H1 (cell line): ENCODE measurements around the gene RNASE2. TPM values are rescaled to one million over a fixed set of nuclear protein-coding genes. Genes with fewer than 3 reads are reported as not detected.

Experiments used
- JUN ChIP-seq: IDR thresholded peaks from 2 replicates; pipeline ENCODE4 v1.6.1; 2011; ENCODE audit warnings: low read depth, mild to moderate bottlenecking, improper control_type of control experiment, low read length
- RFX5 ChIP-seq: IDR thresholded peaks from 2 replicates; pipeline ENCODE4 v1.6.1; 2011; ENCODE audit warnings: low read depth, low read length, improper control_type of control experiment, borderline replicate concordance
- RNF2 ChIP-seq: fragments of 200-900, 300-1000 bp; sonication (generic); IDR thresholded peaks from 2 replicates; pipeline ENCODE4 v1.7.1; 2016; ENCODE audit warnings: borderline replicate concordance, low read depth, mild to moderate bottlenecking, antibody characterized with exemption, low read length; ENCODE audit not compliant: poor library complexity, severe bottlenecking; ENCODE audit errors: missing control alignments
- SP4 ChIP-seq: IDR thresholded peaks from 2 replicates; pipeline ENCODE4 v1.6.1; 2012; ENCODE audit warnings: low read length, inconsistent platforms
- TEAD4 ChIP-seq: IDR thresholded peaks from 2 replicates; pipeline ENCODE4 v1.6.1; 2012; ENCODE audit warnings: low read depth, low read length, inconsistent platforms, mixed read lengths
- polyA plus RNA-seq, 7 experiments: library from polyadenylated mRNA; depleted of rRNA in 3 of 7; stranded (reverse) in 5 of 7; unstranded in 2 of 7; fragments of >200 nt in 5 of 7; fragments of 200-250 nt in 2 of 7; gene quantifications; 1 replicate in 5 of 7; 2 replicates in 1 of 7; 4 replicates in 1 of 7; pipeline versions ENCODE4 v1.2.1 to v1.2.3, GENCODE V29; 2011 to 2013; ENCODE audit warnings: missing spikeins in 2 of 7, mixed read lengths in 2 of 7
- total RNA-seq: library from RNA; stranded (reverse); fragmentation: NEBNext Ultra II Directional; extraction: Animal tissue kit (Norgen Biotek cat#: 25700); gene quantifications from 2 replicates; pipeline ENCODE4 v1.2.1, GENCODE V29; 2021
- TF ChIP-seq, protein P1 (sequence below), 3 experiments: IDR thresholded peaks; 1 replicate in 2 of 3; 2 replicates in 1 of 3; pipeline versions ENCODE4 v1.5.1 to v1.6.1; 2011; ENCODE audit warnings: low read length in 3 of 3, mild to moderate bottlenecking in 3 of 3, inconsistent platforms in 2 of 3, low read depth in 1 of 3, moderate library complexity in 1 of 3; ENCODE audit not compliant: insufficient read depth in 1 of 3; ENCODE audit errors: control extremely low read depth in 1 of 3

RNASE2 gene
- total and polyA plus RNA-seq, 2 of the 8 experiments (the other 6 are each of a cell fraction or from before 2014, with no cell fraction given) = not detected

GRCh38 chr14:20988717-20989470 lies 33.6 kb downstream of the RNASE2 start (continued):
- no peak for TF ChIP-seq TEAD4
- no peak for TF ChIP-seq RNF2
- TF ChIP-seq SP4 = no peak
- TF ChIP-seq RFX5 = no peak
- TF ChIP-seq, protein P1, sequence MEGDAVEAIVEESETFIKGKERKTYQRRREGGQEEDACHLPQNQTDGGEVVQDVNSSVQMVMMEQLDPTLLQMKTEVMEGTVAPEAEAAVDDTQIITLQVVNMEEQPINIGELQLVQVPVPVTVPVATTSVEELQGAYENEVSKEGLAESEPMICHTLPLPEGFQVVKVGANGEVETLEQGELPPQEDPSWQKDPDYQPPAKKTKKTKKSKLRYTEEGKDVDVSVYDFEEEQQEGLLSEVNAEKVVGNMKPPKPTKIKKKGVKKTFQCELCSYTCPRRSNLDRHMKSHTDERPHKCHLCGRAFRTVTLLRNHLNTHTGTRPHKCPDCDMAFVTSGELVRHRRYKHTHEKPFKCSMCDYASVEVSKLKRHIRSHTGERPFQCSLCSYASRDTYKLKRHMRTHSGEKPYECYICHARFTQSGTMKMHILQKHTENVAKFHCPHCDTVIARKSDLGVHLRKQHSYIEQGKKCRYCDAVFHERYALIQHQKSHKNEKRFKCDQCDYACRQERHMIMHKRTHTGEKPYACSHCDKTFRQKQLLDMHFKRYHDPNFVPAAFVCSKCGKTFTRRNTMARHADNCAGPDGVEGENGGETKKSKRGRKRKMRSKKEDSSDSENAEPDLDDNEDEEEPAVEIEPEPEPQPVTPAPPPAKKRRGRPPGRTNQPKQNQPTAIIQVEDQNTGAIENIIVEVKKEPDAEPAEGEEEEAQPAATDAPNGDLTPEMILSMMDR (IDR thresholded peaks at IDR 0.05; ENCODE audit: control extremely low read depth in 1 of 3, insufficient read depth in 1 of 3, low read depth in 1 of 3, low read length in 3 of 3) = no peak
- no peak for TF ChIP-seq JUN
